ENCODE results near the gene TEDC2. TPM values are rescaled to one million over a fixed set of nuclear protein-coding genes. Genes with fewer than 3 reads are reported as not detected.
A peak's percentile ranks its signal among the peaks of the same experiment; 100 is the strongest.

TEDC2 gene
- total and polyA plus RNA-seq, 12 donors = 0.29 to 2.3 (median 0.95) TPM

- Histone ChIP-seq H3K27ac (peak within 1 kb of the TSS; percentile 37 to 94 (median 88)), H3K4me1 (peaks cover 22 to 46% (median 38%) of the 10 kb centered on the region in 9 donors), H3K27me3 (peaks cover 11 to 37% (median 36%) of the 10 kb centered on the region in 7 donors), H3K9me3 (no peaks in the 10 kb centered on the region), H3K4me3 (peak within 1 kb of the TSS; percentile 64 to 89 (median 76)), H3K36me3 (peaks cover 0 to 4% (median 0%) of the 10 kb centered on the region in 9 donors)
- DNase-seq (peak; percentile 84 to 92), ATAC-seq (peak; percentile 89 to 96 (median 93))
- intact Hi-C loops (cut with DNase I) = loop anchor here in 1 of 10 donors (2.0 kb wide), 1 partner anchor 22 kb away; no protein-coding TSS in a partner anchor
- 0 to 1% methylated on average over 33 to 77 of the region's 77 CpGs for WGBS, 2 donors
- TF ChIP-seq CTCF (IDR thresholded peaks at IDR 0.05) = no peak
Observed at GRCh38 chr16:2474877-2475412, 15.0 kb downstream of the TEDC2 start, which contains the start of gene TBC1D24. Gene TBC1D24, plus strand, starts transcription at chr16:2475127. Its CDS starts 21,022 bp downstream, at chr16:2496149.

- 17% methylated on average over 55 of the region's 55 CpGs for WGBS, 2 donors
- intact Hi-C loops (cut with DNase I) = loop anchor here in 1 of 10 donors (2.0 kb wide), 1 partner anchor 21 kb away; no protein-coding TSS in a partner anchor
- TF ChIP-seq CTCF (IDR thresholded peaks at IDR 0.05) = no peak
- Histone ChIP-seq H3K4me1 (peaks cover 22 to 40% (median 37%) of the 10 kb centered on the region in 9 donors), H3K4me3 (peak overlapping the region; percentile 64 to 89 (median 72)), H3K27me3 (peaks cover 11 to 30% (median 29%) of the 10 kb centered on the region in 7 donors), H3K27ac (peak overlapping the region in 8 of 10 donors; percentile 26 to 92 (median 50)), H3K9me3 (no peaks in the 10 kb centered on the region), H3K36me3 (peaks cover 0 to 4% (median 0%) of the 10 kb centered on the region in 9 donors)
- DNase-seq (no peak), ATAC-seq (peak in 2 of 8 donors; percentile 2 to 3)
Observed at GRCh38 chr16:2475413-2476344, 15.8 kb downstream of the TEDC2 start.

GRCh38 chr16:2476345-2476720, 16.4 kb downstream of the TEDC2 start:
- intact Hi-C loops (cut with DNase I) = no loop called here
- H3K4me3 ChIP-seq = no peak overlapping the region
- no peak for TF ChIP-seq CTCF (IDR thresholded peaks at IDR 0.05)
- DNase-seq (no peak), ATAC-seq (no peak)
- no peak overlapping the region for H3K27ac ChIP-seq
- H3K4me1 ChIP-seq = peaks cover 17 to 35% (median 31%) of the 10 kb centered on the region in 9 donors
- peaks cover 10 to 23% (median 23%) of the 10 kb centered on the region in 7 donors for H3K27me3 ChIP-seq
- H3K36me3 ChIP-seq = peaks cover 0 to 4% (median 0%) of the 10 kb centered on the region in 9 donors
- 93 to 95% methylated on average over 9 of the region's 9 CpGs for WGBS, 2 donors
- no peaks in the 10 kb centered on the region for H3K9me3 ChIP-seq

- no peak overlapping the region for H3K4me3 ChIP-seq
- H3K9me3 ChIP-seq = no peaks in the 10 kb centered on the region
- no peak overlapping the region for H3K27ac ChIP-seq
- DNase-seq (no peak), ATAC-seq (no peak)
- H3K36me3 ChIP-seq = peaks cover 0 to 4% (median 0%) of the 10 kb centered on the region in 9 donors
- 90 to 93% methylated on average over 3 of the region's 3 CpGs for WGBS, 2 donors
- H3K27me3 ChIP-seq = peaks cover 7 to 19% (median 19%) of the 10 kb centered on the region in 7 donors
- intact Hi-C loops (cut with DNase I) = no loop called here
- H3K4me1 ChIP-seq = peaks cover 12 to 32% (median 27%) of the 10 kb centered on the region in 9 donors
- TF ChIP-seq CTCF (IDR thresholded peaks at IDR 0.05) = no peak
Observed at GRCh38 chr16:2476741-2477140, 16.8 kb downstream of the TEDC2 start.

Measured in heart right ventricle (tissue), 16 donors.